ENCODE data around the gene L1TD1.
A peak's percentile ranks its signal among the peaks of the same experiment; 100 is the strongest.
"Not testable (repeated sequence)": the region's sequence is repeated elsewhere in the genome, so short reads cannot be mapped to it uniquely, and the experiment has no call there.

L1TD1 gene, protein sequence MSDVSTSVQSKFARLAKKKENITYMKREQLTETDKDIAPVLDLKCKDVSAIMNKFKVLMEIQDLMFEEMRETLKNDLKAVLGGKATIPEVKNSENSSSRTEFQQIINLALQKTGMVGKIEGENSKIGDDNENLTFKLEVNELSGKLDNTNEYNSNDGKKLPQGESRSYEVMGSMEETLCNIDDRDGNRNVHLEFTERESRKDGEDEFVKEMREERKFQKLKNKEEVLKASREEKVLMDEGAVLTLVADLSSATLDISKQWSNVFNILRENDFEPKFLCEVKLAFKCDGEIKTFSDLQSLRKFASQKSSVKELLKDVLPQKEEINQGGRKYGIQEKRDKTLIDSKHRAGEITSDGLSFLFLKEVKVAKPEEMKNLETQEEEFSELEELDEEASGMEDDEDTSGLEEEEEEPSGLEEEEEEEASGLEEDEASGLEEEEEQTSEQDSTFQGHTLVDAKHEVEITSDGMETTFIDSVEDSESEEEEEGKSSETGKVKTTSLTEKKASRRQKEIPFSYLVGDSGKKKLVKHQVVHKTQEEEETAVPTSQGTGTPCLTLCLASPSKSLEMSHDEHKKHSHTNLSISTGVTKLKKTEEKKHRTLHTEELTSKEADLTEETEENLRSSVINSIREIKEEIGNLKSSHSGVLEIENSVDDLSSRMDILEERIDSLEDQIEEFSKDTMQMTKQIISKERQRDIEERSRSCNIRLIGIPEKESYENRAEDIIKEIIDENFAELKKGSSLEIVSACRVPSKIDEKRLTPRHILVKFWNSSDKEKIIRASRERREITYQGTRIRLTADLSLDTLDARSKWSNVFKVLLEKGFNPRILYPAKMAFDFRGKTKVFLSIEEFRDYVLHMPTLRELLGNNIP

DNA sequence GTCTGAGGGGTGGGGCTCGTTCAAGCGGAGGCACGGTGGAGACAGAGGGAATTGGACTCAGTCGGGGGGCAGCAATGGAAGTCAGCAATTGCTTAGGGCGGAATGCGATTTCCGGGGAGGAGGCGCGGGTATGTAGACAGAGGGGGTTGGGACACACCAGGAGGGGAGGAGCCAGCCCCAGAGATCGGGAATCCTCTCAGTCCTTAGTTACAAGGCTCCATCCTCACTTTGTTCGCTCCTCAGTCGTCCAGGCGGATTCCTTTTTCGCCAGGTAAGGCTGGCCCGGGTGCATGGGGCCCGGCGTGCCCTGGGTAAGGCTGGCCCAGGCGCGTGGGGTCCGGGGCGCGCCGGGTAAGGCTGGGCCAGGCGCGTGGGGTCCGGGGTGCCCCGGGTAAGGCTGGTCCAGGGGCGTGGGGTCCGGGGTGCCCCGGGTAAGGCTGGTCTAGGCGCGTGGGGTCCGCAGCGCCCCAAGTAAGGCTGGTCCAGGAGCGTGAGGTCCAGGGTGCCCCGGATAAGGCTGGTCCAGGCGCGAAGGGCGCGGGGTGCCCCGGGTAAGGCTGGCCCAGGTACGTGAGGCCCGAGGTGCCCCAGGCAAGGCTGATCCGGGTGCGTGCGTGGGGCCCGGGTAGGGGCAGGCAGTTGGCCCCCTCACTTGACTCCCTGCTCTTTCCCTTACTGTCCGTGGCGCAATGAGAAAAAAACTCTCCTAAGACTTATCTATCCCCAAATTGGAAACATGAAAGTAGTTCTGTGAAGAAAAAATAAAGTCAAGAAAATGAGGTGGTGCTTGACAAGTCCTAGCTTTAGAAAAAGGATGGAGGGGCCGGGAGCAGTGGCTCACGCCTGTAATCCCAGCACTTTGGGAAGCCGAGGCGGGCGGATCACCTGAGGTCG lies at the start of gene L1TD1:
Gene L1TD1 (plus strand): TSS at position 199 of the 894 bp plus-strand sequence. CDS start 11,780 bp downstream, outside the sequence.
- peak; percentile 52 for DNase-seq

- no peak for DNase-seq
Measured at GRCh38 chr1:62159940-62160348, 34.7 kb upstream of the L1TD1 start.

DNA sequence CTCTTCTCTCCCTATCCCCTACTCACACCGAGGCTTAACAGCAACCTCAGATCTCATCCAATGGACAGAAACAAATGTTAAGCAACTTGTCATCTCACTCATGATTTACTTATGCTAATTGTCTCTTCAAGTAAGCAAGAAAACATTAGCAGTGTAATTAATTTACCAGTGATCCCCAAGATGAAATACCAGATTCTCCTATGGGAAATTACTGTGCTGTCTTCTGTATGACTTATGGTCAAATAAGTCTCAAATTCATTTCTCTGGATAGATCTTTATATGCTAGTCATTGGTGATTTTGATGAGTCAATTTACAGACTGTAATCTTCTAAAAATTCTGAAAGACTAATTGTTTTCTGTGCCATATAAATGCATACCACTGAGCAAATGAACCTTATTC lies 32.9 kb upstream of the L1TD1 start:
- DNase-seq: no peak

DNA sequence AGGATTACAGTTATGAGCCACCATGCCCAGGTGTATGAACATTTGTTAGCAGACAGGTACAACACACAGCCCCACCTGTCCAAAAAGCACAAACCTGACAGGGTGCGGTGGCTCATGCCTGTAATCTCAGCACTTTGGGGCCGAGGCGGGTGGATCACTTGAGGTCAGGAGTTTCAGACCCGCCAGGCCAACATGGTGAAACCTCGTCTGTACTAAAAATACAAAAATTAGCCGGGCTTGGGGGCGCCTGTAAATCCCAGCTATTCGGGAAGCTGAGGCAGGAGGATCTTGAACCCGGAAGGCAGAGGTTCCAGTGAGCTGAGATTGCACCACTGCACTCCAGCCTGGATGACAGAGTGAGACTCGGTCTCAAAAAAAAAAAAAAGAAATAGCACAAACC lies 24.3 kb upstream of the L1TD1 start:
- DNase-seq: not testable (repeated sequence)

GRCh38 chr1:62175568-62176179 lies 19.0 kb upstream of the L1TD1 start:
- peak; percentile 45 for DNase-seq

DNA sequence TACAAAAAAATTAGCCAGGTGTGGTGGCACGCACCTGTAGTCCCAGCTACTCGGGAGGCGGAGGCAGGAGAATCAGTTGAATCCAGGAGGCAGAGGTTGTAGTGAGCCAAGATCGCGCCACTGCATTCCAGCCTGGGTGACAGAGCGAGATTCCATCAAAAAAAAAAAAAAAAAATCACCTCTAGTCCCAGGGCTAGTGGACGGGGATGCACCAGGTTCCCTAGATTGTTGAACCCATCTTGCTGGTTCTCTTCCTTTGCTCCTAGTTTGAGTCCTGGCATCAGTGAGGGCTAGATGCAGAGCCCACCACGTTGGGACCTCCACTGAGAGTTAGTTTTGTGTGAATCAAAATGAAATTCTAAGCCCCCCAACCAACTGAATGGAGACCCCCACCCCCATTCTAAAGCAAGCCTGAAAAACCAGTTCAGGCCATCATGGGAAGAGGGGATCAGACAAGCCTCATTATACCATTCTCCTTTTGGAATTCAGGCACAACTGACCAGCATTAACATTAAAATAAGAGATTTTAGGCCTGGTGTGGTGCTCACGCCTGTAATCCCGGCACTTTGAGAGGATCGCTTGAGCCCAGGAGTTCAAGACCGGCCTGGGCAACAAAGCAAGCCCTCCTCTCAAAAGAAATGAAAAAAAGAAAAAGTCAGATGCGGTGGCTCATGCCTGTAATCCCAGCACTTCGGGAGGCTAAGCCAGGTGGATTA lies 17.9 kb upstream of the L1TD1 start:
- no peak for DNase-seq

DNA sequence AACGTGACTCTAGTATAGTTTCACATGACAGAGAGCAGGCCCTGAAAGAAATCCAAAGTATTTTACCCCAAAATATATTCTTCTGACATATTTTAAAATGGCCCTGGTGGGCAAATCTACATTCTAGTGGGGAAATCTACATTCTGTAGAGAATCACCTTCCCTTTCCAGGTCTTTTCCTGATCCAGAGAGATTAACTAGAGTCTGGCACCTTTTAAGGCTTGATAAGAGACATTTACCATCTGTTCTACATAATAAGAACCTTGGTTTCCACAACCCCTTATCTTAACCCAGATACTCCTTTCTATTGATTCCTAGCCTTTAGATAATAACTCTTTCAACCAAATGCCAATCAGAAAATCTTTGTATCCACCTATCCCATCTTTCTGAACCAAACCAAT lies 17.0 kb upstream of the L1TD1 start:
- no peak for DNase-seq

- no peak for DNase-seq
Measured at GRCh38 chr1:62178372-62178771, 16.3 kb upstream of the L1TD1 start.

GRCh38 chr1:62180054-62180453 lies 14.6 kb upstream of the L1TD1 start:
- DNase-seq: not testable (repeated sequence)

DNA sequence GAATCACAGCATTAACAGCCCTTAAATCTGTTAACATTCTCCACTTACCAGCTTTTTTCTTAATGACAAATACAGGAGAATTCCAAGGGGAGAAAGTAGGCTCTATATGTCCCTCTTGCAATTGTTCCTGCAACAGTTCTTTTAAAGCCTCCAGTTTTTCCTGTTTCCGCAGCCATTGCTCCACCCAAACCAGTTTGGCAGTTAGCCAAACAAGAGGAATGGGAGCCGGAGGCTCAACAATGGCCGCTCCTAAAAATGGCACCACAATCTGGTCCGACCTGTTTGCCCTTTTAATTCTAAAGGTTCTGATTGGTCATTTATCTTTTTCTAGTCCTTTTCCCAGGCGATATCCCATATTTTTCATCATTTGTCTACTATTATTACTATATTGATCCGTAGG lies 14.0 kb upstream of the L1TD1 start:
- no peak for DNase-seq

GRCh38 chr1:62181532-62181931 lies 13.1 kb upstream of the L1TD1 start:
- DNase-seq: no peak

GRCh38 chr1:62182157-62182556 lies 12.5 kb upstream of the L1TD1 start:
- DNase-seq: not testable (repeated sequence)

DNA sequence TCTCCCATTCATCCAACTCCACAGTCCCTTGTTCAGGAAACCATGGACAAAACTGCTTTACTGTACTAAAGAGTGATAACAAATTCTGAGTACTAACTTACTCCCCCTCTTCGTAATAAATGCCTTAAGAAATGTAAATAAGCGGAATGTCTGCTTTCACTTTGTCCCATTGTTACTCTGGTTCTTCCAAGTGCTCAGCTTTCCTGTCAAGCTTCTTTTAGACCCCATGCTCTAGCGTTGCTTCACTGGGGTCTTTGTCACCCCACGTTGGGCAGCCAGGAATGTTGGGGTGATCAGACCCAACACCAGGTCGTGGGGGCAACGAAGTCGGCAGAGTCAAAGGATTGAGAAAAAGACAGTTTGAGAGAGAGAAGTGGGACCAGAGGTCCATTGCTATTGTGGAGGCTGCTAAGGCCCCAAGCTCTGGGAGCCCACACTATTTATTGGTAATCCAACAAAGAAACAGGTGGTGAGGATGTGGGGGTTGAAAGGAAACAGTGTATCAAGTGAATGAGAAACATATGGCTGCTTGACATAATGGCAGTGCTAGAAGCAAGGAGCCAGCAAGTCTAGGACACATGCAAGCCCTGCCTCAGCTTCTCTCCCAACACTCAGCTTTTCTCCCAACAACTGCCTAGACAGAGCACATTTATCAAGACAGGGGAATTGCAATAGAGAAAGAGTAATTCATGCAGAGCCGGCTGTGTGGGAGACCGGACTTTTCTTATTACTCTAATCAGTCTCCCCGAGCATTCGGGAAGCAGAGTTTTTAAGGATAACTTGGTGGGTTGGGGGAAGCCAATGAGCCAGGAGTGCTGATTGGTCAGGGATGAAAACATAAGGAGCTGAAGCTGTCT lies 11.3 kb upstream of the L1TD1 start:
- DNase-seq: not testable (repeated sequence)

DNA sequence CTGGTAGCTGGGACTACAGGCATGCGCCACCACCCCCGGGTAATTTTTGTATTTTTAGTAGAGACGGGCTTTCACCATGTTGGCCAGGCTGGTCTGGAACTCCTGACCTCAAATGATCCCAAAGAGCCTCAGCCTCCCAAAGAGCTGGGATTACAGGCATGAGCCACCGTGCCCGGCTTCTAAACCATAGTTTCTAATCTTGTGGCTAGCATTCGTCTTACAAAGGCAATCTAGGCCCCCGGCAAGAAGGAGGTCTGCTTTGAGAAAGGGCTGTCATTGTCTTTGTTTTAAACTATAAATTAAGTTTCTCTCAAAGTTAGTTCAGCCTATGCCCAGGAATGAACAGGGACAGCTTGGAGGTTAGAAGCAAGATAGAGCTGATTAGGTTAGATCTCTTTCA lies 10.3 kb upstream of the L1TD1 start:
- no peak for DNase-seq

DNA sequence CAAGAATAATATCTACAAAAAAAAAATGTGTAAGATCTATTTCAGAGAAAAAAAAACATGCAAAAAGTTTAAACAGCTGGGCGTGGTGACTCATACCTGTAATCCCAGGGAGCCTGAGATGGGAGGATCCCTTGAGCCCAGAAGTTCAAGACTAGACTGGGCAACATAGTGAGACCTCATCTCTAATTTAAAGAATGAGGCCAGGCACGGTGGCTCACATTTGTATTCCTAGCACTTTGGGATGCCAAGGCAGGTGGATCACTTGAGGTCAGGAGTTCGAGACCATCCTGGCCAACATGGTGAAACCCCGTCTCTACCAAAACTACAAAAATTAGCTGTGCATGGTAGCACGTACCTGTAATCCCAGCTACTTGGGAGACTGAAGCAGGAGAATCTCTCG lies 9.4 kb upstream of the L1TD1 start:
- not testable (repeated sequence) for DNase-seq

GRCh38 chr1:62185677-62186076 lies 9.0 kb upstream of the L1TD1 start:
- no peak for DNase-seq

- no peak for DNase-seq
Measured at GRCh38 chr1:62187548-62187947, 7.1 kb upstream of the L1TD1 start.

DNA sequence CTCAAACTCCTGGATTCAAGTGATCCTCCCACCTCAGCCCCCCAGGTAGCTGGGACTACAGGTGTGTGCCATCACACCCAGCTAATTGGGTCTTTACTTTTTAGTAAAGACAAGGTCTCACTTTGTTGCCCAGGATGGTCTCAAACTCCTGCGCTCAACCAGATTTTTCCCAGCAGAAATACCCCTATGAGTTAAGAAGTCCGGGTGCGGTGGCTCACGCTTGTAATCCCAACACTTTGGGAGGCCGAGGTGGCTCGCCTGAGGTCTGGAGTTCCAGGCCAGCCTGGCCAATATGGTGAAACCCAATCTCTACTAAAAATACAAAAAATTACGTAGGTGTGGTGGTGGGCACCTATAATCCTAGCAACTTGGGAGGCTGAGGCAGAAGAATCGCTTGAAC lies 6.5 kb upstream of the L1TD1 start:
- DNase-seq: no peak

DNA sequence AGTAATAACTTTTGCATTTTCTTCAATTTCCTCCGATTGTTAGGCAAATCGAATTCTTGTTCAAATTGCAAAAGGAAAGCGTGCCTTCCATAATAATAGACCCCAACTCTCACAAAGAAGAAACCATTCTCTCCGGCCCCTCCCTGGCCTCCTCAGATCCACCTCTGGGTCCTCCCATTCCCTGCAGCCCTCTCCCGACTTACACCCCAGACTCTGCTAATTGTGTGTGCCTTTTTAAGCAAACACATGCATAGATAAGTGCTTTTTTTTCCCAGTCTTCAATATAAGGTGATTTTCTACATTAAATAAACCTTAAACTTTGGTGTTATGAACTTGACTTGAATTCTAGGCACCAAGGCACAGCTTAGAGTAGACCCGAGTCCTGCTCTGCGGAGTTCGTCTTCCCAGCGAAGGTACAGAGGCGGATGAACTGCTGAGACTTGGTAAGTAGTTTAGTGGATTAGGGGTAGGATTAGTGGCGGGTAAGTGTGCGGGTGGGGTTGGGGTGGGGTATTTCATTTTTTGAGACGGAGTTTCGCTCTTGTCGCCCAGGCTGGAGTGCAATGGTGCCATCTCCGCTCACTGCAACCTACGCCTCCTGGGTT lies 1.5 kb downstream of the L1TD1 start:
- DNase-seq: no peak

- DNase-seq: no peak
Measured at GRCh38 chr1:62198069-62198780, 3.6 kb downstream of the L1TD1 start.

Measured in EL (cell line).